ENCODE results near the gene RNF25.

Gene RNF25

DNA sequence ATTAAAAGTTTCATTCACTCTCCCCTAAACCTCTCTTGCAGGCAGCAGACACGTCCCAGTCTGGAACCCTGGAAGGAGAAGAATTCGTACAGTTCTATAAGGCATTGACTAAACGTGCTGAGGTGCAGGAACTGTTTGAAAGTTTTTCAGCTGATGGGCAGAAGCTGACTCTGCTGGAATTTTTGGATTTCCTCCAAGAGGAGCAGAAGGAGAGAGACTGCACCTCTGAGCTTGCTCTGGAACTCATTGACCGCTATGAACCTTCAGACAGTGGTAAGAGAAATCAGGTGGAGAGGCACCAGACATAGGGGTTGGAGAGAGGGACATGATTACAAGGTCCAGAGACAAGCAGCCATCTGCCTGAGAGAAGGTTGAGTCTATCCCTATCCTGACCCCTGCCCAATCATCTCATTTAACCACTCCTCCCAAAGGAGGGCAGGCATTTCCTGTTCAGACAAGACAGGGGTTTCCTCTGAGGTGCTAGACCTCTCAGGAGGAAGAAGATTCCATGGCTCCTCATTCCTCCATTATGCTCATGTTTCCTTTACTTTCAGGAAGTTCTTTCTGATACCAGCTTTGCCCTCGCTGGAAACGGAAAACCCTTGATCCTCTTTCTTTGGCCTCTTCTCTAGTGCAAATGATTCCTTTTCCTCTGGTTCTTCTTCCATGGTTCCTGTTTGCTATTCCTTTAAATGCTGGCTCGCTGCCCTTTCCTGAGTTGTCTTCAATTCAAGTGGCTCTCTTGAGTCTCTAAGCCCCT lies 49.0 kb downstream of the RNF25 start:
- DNase-seq: peak; percentile 35

DNA sequence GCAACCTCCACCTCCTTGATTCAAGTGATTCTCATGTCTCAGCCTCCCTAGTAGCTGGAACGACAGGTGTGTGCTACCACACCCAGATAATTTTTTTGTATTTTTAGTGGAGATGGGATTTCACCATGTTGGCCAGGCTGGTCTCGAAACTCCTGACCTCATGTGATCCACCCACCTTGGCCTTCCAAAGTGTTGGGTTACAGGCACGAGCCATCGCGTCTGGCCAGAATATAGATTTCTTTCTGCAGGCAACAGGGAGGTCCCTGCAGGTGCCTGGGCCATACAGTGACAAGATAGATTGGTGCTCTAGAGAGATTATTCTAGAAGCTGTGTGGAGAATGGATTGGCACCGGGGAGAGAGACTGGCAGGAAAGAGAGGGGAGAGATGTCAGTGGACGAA lies 50.8 kb downstream of the RNF25 start:
- no peak for DNase-seq

DNA sequence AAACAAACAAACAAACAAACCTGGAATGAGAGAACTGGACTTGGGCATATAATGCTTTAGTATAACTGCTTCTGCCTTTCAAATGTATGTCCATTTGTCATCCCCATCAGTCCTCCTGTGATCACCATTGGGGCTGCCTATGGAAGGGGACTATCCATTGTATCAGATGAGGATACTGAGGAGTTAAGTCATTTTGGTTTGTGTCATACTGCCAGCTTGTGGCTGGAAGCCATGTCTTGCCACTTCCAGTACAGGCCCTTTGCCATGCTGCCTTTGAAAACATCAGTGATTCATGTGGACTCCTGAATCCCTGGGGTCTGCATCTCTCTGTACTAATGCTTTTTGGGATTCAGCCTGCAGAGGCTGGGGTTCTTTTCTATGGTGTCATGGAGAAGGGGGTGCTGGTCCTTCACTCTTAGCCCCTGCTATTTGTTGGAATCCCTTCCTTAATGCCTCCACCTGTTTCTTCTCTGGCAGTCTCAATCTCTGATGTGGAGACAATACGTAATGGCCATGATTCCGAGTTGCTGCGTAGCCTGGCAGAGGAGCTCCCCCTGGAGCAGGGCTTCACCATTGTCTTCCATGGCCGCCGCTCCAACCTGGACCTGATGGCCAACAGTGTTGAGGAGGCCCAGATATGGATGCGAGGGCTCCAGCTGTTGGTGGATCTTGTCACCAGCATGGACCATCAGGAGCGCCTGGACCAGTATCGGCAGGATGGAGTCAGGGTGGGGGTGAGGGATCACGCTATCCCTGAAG lies 53.5 kb downstream of the RNF25 start:
- DNase-seq: no peak

DNA sequence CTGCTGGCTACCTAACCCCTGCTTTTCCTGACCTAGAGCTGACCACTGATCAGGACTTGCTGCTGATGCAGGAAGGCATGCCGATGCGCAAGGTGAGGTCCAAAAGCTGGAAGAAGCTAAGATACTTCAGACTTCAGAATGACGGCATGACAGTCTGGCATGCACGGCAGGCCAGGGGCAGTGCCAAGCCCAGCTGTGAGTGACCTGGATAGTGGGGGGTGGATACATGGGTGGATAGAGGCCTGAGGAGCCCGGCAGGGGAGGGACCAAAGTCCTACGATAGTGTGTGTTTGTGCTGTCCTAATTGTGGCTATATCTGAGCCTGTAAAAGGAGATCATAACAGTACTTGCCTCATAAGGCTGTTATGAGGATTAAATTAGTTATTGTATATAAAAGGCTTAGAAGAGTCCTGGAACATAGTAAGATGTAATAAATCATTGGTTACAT lies 55.9 kb downstream of the RNF25 start:
- DNase-seq: no peak
